ENCODE results near the gene TEF. TPM values are rescaled to one million over a fixed set of nuclear protein-coding genes. Genes with fewer than 3 reads are reported as not detected.

The TEF gene
- total and polyA plus RNA-seq, 9 of the 15 experiments (the other 6 are each of a cell fraction or from before 2014, with no cell fraction given), result 0.04 to 3.1 (median 1.2) TPM

DNA sequence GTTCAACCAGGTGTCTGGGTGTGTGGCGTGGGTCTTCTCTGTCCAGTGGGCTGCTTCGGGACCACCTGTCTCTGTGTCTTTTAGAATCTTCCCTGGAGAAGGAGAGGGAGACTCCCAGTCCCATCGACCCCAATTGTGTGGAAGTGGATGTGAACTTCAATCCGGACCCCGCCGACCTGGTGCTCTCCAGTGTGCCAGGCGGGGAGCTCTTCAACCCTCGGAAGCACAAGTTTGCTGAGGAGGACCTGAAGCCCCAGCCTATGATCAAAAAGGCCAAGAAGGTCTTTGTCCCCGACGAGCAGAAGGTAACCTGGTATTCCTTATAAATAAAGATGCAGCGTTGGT is 12.2 kb downstream of the TEF start:
- Histone ChIP-seq H3K27ac (ENCODE audit: extremely low read depth, low read depth, low read length) (no peak overlapping the region), H4K20me1 (replicated peaks; ENCODE audit: control insufficient read depth, insufficient read depth, low read length) (no peaks in the 10 kb centered on the region), H3K79me2 (ENCODE audit: control insufficient read depth, insufficient read depth, low read length) (no peaks in the 10 kb centered on the region), H3K36me3 (ENCODE audit: control insufficient read depth, insufficient read depth, low read length) (no peaks in the 10 kb centered on the region), H3K9ac (ENCODE audit: insufficient read depth in 1 of 2, low read depth in 2 of 2, low read length in 2 of 2) (no peak overlapping the region; a peak in 1 of 4 replicates), H3K9me1 (ENCODE audit: control insufficient read depth, insufficient read depth, low read length) (no peaks in the 10 kb centered on the region), H3K27me3 (ENCODE audit: control insufficient read depth in 2 of 2, insufficient read depth in 2 of 2, low read length in 2 of 2) (no peaks in the 10 kb centered on the region), H3K4me2 (ENCODE audit: insufficient read depth, low read length) (no peak overlapping the region), H2AFZ (ENCODE audit: low read depth, low read length) (no peak overlapping the region), H3K4me1 (replicated peaks in 1 of 2; ENCODE audit: control insufficient read depth in 2 of 2, insufficient read depth in 2 of 2, low read length in 2 of 2) (peaks cover 0 to 4% of the 10 kb centered on the region in 2 experiments; a peak in 1 of 5 replicates), H3K4me3 (no peak overlapping the region), H3K9me3 (replicated peaks; ENCODE audit: control insufficient read depth, insufficient read depth, low read depth, low read length) (no peaks in the 10 kb centered on the region)
- no peak for FAIRE-seq
- no TSS peak for BruUV-seq (replicated peaks)
- no peak for ATAC-seq
- in situ Hi-C loops (cut with MboI), result no loop called here
- intact Hi-C loops (cut with micrococcal nuclease), result no loop called here
- TF ChIP-seq LCOR (CRISPR knock-in tag; IDR thresholded peaks at IDR 0.05), result no peak
- ChIA-PET POLR2A (interaction anchor here (1.2 kb wide), 1 partner anchor 12 kb away, joined by 3 read pairs; the partner anchor contains the start of gene TEF), CTCF (ENCODE audit: low intra/inter-chr PET ratio) (no interaction called here)
- no peak for DNase-seq (ENCODE audit: extremely low read depth in 1 of 4, low spot score in 3 of 4)
- 82% methylated on average over 3 of the region's 11 CpGs for WGBS (ENCODE audit: insufficient coverage, low coverage, missing lambda C conversion rate)

- DNase-seq (ENCODE audit: extremely low read depth in 1 of 4, low spot score in 3 of 4), result no peak
- in situ Hi-C loops (cut with MboI), result no loop called here
- CTCF ChIA-PET (ENCODE audit: low intra/inter-chr PET ratio), result no interaction called here
- no peak overlapping the region for H3K27ac ChIP-seq (ENCODE audit: extremely low read depth, low read depth, low read length)
- no peaks in the 10 kb centered on the region for H3K79me2 ChIP-seq (ENCODE audit: control insufficient read depth, insufficient read depth, low read length)
- H3K4me1 ChIP-seq (replicated peaks in 1 of 2; ENCODE audit: control insufficient read depth in 2 of 2, insufficient read depth in 2 of 2, low read length in 2 of 2), result peaks cover 0 to 4% of the 10 kb centered on the region in 2 experiments; a peak in 1 of 5 replicates
- no peak overlapping the region for H3K4me2 ChIP-seq (ENCODE audit: insufficient read depth, low read length)
- H4K20me1 ChIP-seq (replicated peaks; ENCODE audit: control insufficient read depth, insufficient read depth, low read length), result no peaks in the 10 kb centered on the region
- POLR2A ChIA-PET, result interaction anchor here (1.5 kb wide), 1 partner anchor 16 kb away, joined by 4 read pairs; no protein-coding TSS in a partner anchor
- H3K36me3 ChIP-seq (ENCODE audit: control insufficient read depth, insufficient read depth, low read length), result no peaks in the 10 kb centered on the region
- BruUV-seq (replicated peaks), result no TSS peak
- 70% methylated on average over 11 of the region's 37 CpGs for WGBS (ENCODE audit: insufficient coverage, low coverage, missing lambda C conversion rate)
- no peaks in the 10 kb centered on the region for H3K9me3 ChIP-seq (replicated peaks; ENCODE audit: control insufficient read depth, insufficient read depth, low read depth, low read length)
- no peak overlapping the region for H3K9ac ChIP-seq (ENCODE audit: insufficient read depth in 1 of 2, low read depth in 2 of 2, low read length in 2 of 2)
- FAIRE-seq, result no peak
- intact Hi-C loops (cut with micrococcal nuclease), result no loop called here
- H3K27me3 ChIP-seq (ENCODE audit: control insufficient read depth in 2 of 2, insufficient read depth in 2 of 2, low read length in 2 of 2), result no peaks in the 10 kb centered on the region
- no peak for ATAC-seq
- no peak overlapping the region for H3K4me3 ChIP-seq
- H3K9me1 ChIP-seq (ENCODE audit: control insufficient read depth, insufficient read depth, low read length), result no peaks in the 10 kb centered on the region
- no peak overlapping the region for H2AFZ ChIP-seq (ENCODE audit: low read depth, low read length)
- TF ChIP-seq ZSCAN32 (CRISPR knock-in tag; IDR thresholded peaks at IDR 0.05) (no peak), HIVEP1 (CRISPR knock-in tag; IDR thresholded peaks at IDR 0.05) (no peak), TCF3 (CRISPR knock-in tag; IDR thresholded peaks at IDR 0.05) (no peak), EZH2 (IDR thresholded peaks at IDR 0.05; ENCODE audit: borderline replicate concordance, low read depth, low read length) (no peak), CHD4 (IDR thresholded peaks at IDR 0.05; ENCODE audit: insufficient read depth, insufficient replicate concordance, low read depth, low read length, poor library complexity, severe bottlenecking) (no peak), ZBTB1 (CRISPR knock-in tag; IDR thresholded peaks at IDR 0.05; ENCODE audit: borderline replicate concordance, low read depth) (no peak), FOXO4 (CRISPR knock-in tag; IDR thresholded peaks at IDR 0.05) (no peak), TRIM24 (IDR thresholded peaks at IDR 0.05) (no peak), ILF3 (IDR thresholded peaks at IDR 0.05; ENCODE audit: borderline replicate concordance) (no peak)
- TF ChIP-seq, protein P1, sequence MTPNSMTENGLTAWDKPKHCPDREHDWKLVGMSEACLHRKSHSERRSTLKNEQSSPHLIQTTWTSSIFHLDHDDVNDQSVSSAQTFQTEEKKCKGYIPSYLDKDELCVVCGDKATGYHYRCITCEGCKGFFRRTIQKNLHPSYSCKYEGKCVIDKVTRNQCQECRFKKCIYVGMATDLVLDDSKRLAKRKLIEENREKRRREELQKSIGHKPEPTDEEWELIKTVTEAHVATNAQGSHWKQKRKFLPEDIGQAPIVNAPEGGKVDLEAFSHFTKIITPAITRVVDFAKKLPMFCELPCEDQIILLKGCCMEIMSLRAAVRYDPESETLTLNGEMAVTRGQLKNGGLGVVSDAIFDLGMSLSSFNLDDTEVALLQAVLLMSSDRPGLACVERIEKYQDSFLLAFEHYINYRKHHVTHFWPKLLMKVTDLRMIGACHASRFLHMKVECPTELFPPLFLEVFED (CRISPR knock-in tag; conservative IDR thresholded peaks at IDR 0.05), result no peak
Observed at GRCh38 chr22:41395531-41396240, 13.9 kb downstream of the TEF start.
